Spinal cord (tissue), 10 donors: ENCODE measurements around the gene ZFYVE27. TPM values are rescaled to one million over a fixed set of nuclear protein-coding genes. Genes with fewer than 3 reads are reported as not detected.

Source experiments
- DNase-seq, 6 donors: peaks; one replicate each; pipeline versions ENCODE4 v3.0.0 to v3.0.0-alpha.2; 2013 to 2015; ENCODE audit warnings: low spot score in 6 of 6, low read depth in 4 of 6
- H3K27ac ChIP-seq: one replicate; pipeline ENCODE4 v1.5.1; 2013; ENCODE audit warnings: low read depth, low read length, control low read depth
- H3K27me3 ChIP-seq: one replicate; pipeline ENCODE4 v1.6.1; 2013; ENCODE audit warnings: low read length; ENCODE audit not compliant: control insufficient read depth, insufficient read depth
- H3K36me3 ChIP-seq: one replicate; pipeline ENCODE4 v1.6.1; 2013; ENCODE audit warnings: low read length; ENCODE audit not compliant: control insufficient read depth, insufficient read depth
- H3K4me1 ChIP-seq: one replicate; pipeline ENCODE4 v1.6.1; 2013; ENCODE audit warnings: low read length; ENCODE audit not compliant: control insufficient read depth, insufficient read depth
- H3K4me3 ChIP-seq: one replicate; pipeline ENCODE4 v1.5.1; 2013; ENCODE audit warnings: low read depth, low read length, control low read depth
- H3K9me3 ChIP-seq: one replicate; pipeline ENCODE4 v1.6.1; 2013; ENCODE audit warnings: low read length; ENCODE audit not compliant: control insufficient read depth, insufficient read depth
- WGBS: methylation state at CpG from one replicate; pipeline ENCODE4 v1.1.5; 2013; ENCODE audit warnings: missing lambda C conversion rate; ENCODE audit not compliant: insufficient coverage; 5-methylcytosine and 5-hydroxymethylcytosine counted together
- polyA plus RNA-seq, 2 donors: library from polyadenylated mRNA; unstranded; fragments of 120-200 nt; gene quantifications; one replicate each; pipeline ENCODE4 v1.2.1, GENCODE V29; 2013; ENCODE audit not compliant: insufficient read length in 2 of 2
- total RNA-seq, 2 donors: library from RNA; depleted of rRNA in 1 of 2; stranded (reverse); fragments of 120-200 nt in 1 of 2; fragments of >200 nt in 1 of 2; gene quantifications; one replicate each; pipeline versions ENCODE4 v1.2.3 to v1.2.4, GENCODE V29; 2013 to 2014
- donor health status: healthy.

ZFYVE27 gene
- total and polyA plus RNA-seq, 4 donors = 28.9 to 56.0 (median 38.1) TPM

GRCh38 chr10:97759946-97760345 is 23.0 kb downstream of the ZFYVE27 start:
- 86% methylated on average over 4 of the region's 5 CpGs for WGBS
- Histone ChIP-seq H3K27ac (no peak overlapping the region), H3K36me3 (peaks cover 66% of the 10 kb centered on the region)

GRCh38 chr10:97760461-97761257 is 23.7 kb downstream of the ZFYVE27 start:
- no peak for DNase-seq
- peaks cover 61% of the 10 kb centered on the region for H3K36me3 ChIP-seq

More at GRCh38 chr10:97759946-97760345, 23.0 kb downstream of the ZFYVE27 start:
- H3K4me1 ChIP-seq = peaks cover 51% of the 10 kb centered on the region
- DNase-seq = no peak
- H3K27me3 ChIP-seq = no peaks in the 10 kb centered on the region
- H3K4me3 ChIP-seq = no peak overlapping the region
- no peaks in the 10 kb centered on the region for H3K9me3 ChIP-seq

GRCh38 chr10:97761331-97761865 is 24.5 kb downstream of the ZFYVE27 start:
- 89% methylated on average over 8 of the region's 8 CpGs for WGBS
- Histone ChIP-seq H3K4me3 (no peak overlapping the region), H3K27me3 (no peaks in the 10 kb centered on the region), H3K36me3 (peaks cover 54% of the 10 kb centered on the region), H3K9me3 (no peaks in the 10 kb centered on the region), H3K4me1 (peaks cover 55% of the 10 kb centered on the region), H3K27ac (no peak overlapping the region)
- DNase-seq = no peak

More at GRCh38 chr10:97760461-97761257, 23.7 kb downstream of the ZFYVE27 start:
- H3K4me1 ChIP-seq = peaks cover 55% of the 10 kb centered on the region
- H3K9me3 ChIP-seq = no peaks in the 10 kb centered on the region
- peak overlapping the region; percentile 57 for H3K27ac ChIP-seq
- no peaks in the 10 kb centered on the region for H3K27me3 ChIP-seq
- H3K4me3 ChIP-seq = no peak overlapping the region
- WGBS = 90% methylated on average over 11 of the region's 11 CpGs

GRCh38 chr10:97762056-97762455 is 25.1 kb downstream of the ZFYVE27 start:
- 92% methylated on average over 10 of the region's 10 CpGs for WGBS

GRCh38 chr10:97762816-97763215 is 25.9 kb downstream of the ZFYVE27 start:
- DNase-seq = peak in 1 of 6 donors; percentile 49
- Histone ChIP-seq H3K4me3 (no peak overlapping the region), H3K4me1 (peaks cover 55% of the 10 kb centered on the region), H3K9me3 (no peaks in the 10 kb centered on the region), H3K27ac (peak overlapping the region; percentile 76), H3K36me3 (peaks cover 49% of the 10 kb centered on the region), H3K27me3 (no peaks in the 10 kb centered on the region)
- WGBS = 34% methylated on average over 5 of the region's 5 CpGs

More at GRCh38 chr10:97762056-97762455, 25.1 kb downstream of the ZFYVE27 start:
- H3K4me3 ChIP-seq = no peak overlapping the region
- H3K27ac ChIP-seq = peak overlapping the region; percentile 76
- no peak for DNase-seq
- H3K9me3 ChIP-seq = no peaks in the 10 kb centered on the region
- H3K36me3 ChIP-seq = peaks cover 49% of the 10 kb centered on the region
- peaks cover 55% of the 10 kb centered on the region for H3K4me1 ChIP-seq
- no peaks in the 10 kb centered on the region for H3K27me3 ChIP-seq

- no peak for DNase-seq
- Histone ChIP-seq H3K9me3 (no peaks in the 10 kb centered on the region), H3K36me3 (peaks cover 52% of the 10 kb centered on the region), H3K4me3 (no peak overlapping the region), H3K4me1 (peaks cover 55% of the 10 kb centered on the region), H3K27ac (peak overlapping the region; percentile 70), H3K27me3 (no peaks in the 10 kb centered on the region)
- WGBS = 100% methylated on average over 1 of the region's 2 CpGs
Measured at GRCh38 chr10:97763411-97763810, 26.5 kb downstream of the ZFYVE27 start.

GRCh38 chr10:97763947-97764346 is 27.0 kb downstream of the ZFYVE27 start:
- Histone ChIP-seq H3K27me3 (no peaks in the 10 kb centered on the region), H3K36me3 (peaks cover 52% of the 10 kb centered on the region), H3K4me1 (peaks cover 58% of the 10 kb centered on the region), H3K4me3 (no peak overlapping the region), H3K27ac (no peak overlapping the region), H3K9me3 (no peaks in the 10 kb centered on the region)
- no peak for DNase-seq
- WGBS = 100% methylated on average over 1 of the region's 3 CpGs

- no peaks in the 10 kb centered on the region for H3K27me3 ChIP-seq
- H3K9me3 ChIP-seq = no peaks in the 10 kb centered on the region
- no peak overlapping the region for H3K4me3 ChIP-seq
- peaks cover 55% of the 10 kb centered on the region for H3K4me1 ChIP-seq
- whole genome bisulfite sequencing = 95% methylated on average over 5 of the region's 7 CpGs
- DNase-seq = no peak
- H3K27ac ChIP-seq = no peak overlapping the region
- peaks cover 46% of the 10 kb centered on the region for H3K36me3 ChIP-seq
Measured at GRCh38 chr10:97764519-97764931, 27.6 kb downstream of the ZFYVE27 start.

GRCh38 chr10:97765201-97765600 is 28.3 kb downstream of the ZFYVE27 start:
- DNase-seq = no peak
- H3K27ac ChIP-seq = no peak overlapping the region
- H3K27me3 ChIP-seq = peaks cover 1% of the 10 kb centered on the region
- no peaks in the 10 kb centered on the region for H3K9me3 ChIP-seq
- H3K36me3 ChIP-seq = peaks cover 40% of the 10 kb centered on the region
- 77% methylated on average over 15 of the region's 15 CpGs for WGBS
- no peak overlapping the region for H3K4me3 ChIP-seq
- peaks cover 48% of the 10 kb centered on the region for H3K4me1 ChIP-seq
